ENCODE measurements around the gene OR14K1.

OR14K1 gene

DNA sequence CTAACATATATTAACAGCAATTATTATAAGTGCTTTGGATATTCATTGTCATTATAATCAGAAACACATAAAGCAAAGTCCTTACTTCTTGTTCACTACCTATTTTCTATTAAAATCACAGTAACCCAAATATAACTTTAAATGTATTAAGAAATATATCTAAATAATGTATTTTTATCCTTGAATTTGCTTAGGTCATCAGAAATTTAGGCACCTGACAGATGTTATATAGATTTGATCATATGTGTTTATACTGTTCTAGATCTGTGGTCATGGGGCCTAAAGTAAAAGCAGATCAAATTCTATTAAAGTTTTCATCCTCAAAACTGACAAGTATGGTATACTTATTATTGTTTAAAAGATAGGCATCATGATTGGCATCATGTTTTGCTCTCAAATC is 31.2 kb downstream of the OR14K1 start:
- CTCF ChIA-PET = no interaction called here
- H3K27ac Mint-ChIP-seq = no peak overlapping the region
- no peaks in the 10 kb centered on the region for H3K36me3 Mint-ChIP-seq

More for the DNA sequence above, 31.2 kb downstream of the OR14K1 start:
- Mint-ChIP-seq H3K4me3 (no peak overlapping the region), H3K4me1 (no peaks in the 10 kb centered on the region), H3K27me3 (no peaks in the 10 kb centered on the region), H3K9me3 (no peaks in the 10 kb centered on the region)
- no peak for DNase-seq

Data from activated naive CD4-positive, alpha-beta T cell treated with anti-CD3 and anti-CD28 coated beads, Interleukin-2, amount 10 ng/mL, durations not matched to agents 7 days and 5 days (primary cell).